Mesendoderm (in vitro differentiated cells): Measurements from ENCODE around the gene SPAG4.

Experiments
- DNase-seq: peaks from one replicate; pipeline ENCODE4 v3.0.0; 2013
- H2AK5ac ChIP-seq: 2 replicates; pipeline ENCODE4 v1.6.1; 2013; ENCODE audit warnings: low read length, inconsistent platforms
- H2BK120ac ChIP-seq: 2 replicates; pipeline ENCODE4 v1.6.1; 2013; ENCODE audit warnings: low read depth, mild to moderate bottlenecking, low read length, moderate library complexity, mixed read lengths
- H2BK15ac ChIP-seq: replicated peaks from 2 replicates; pipeline ENCODE4 v1.6.1; 2013; ENCODE audit warnings: low read depth, mild to moderate bottlenecking, moderate library complexity
- H2BK5ac ChIP-seq: 2 replicates; pipeline ENCODE4 v1.6.1; 2013; ENCODE audit warnings: low read length, inconsistent platforms
- H3K18ac ChIP-seq: 2 replicates; pipeline ENCODE4 v1.6.1; 2013; ENCODE audit warnings: mild to moderate bottlenecking, low read length, mixed read lengths
- H3K23ac ChIP-seq: one replicate; pipeline ENCODE4 v1.6.1; 2013; ENCODE audit warnings: low read length
- H3K27ac ChIP-seq: 2 replicates; pipeline ENCODE4 v1.5.1; 2013; ENCODE audit warnings: low read depth, mild to moderate bottlenecking, inconsistent platforms, low read length, moderate library complexity
- H3K27me3 ChIP-seq: 2 replicates; pipeline ENCODE4 v1.6.1; 2013; ENCODE audit warnings: low read length, control low read depth, mild to moderate bottlenecking, inconsistent platforms; ENCODE audit not compliant: insufficient read depth, poor library complexity
- H3K36me3 ChIP-seq: 2 replicates; pipeline ENCODE4 v1.6.1; 2013; ENCODE audit warnings: low read length, inconsistent platforms; ENCODE audit not compliant: control insufficient read depth, insufficient read depth
- H3K4ac ChIP-seq: one replicate; pipeline ENCODE4 v1.6.1; 2013; ENCODE audit warnings: low read depth, mild to moderate bottlenecking, low read length, moderate library complexity
- H3K4me1 ChIP-seq: 2 replicates; pipeline ENCODE4 v1.6.1; 2013; ENCODE audit warnings: low read depth, low read length, inconsistent platforms; ENCODE audit not compliant: control insufficient read depth
- H3K4me2 ChIP-seq: 2 replicates; pipeline ENCODE4 v1.6.1; 2013; ENCODE audit warnings: low read length
- H3K4me3 ChIP-seq: 2 replicates; pipeline ENCODE4 v1.5.1; 2013; ENCODE audit warnings: mild to moderate bottlenecking, low read length
- H3K56ac ChIP-seq: one replicate; pipeline ENCODE4 v1.6.1; 2013; ENCODE audit warnings: low read length
- H3K79me1 ChIP-seq: 2 replicates; pipeline ENCODE4 v1.6.1; 2013; ENCODE audit warnings: low read length, inconsistent platforms
- H3K79me2 ChIP-seq: 2 replicates; pipeline ENCODE4 v1.6.1; 2013; ENCODE audit warnings: mild to moderate bottlenecking, low read length; ENCODE audit not compliant: control insufficient read depth, insufficient read depth
- H3K9ac ChIP-seq: 2 replicates; pipeline ENCODE4 v1.6.1; 2013; ENCODE audit warnings: low read length, inconsistent platforms
- H4K5ac ChIP-seq: one replicate; pipeline ENCODE4 v1.6.1; 2013; ENCODE audit warnings: low read length
- H4K8ac ChIP-seq: one replicate; pipeline ENCODE4 v1.6.1; 2013; ENCODE audit warnings: low read depth, mild to moderate bottlenecking, control low read depth, low read length, moderate library complexity
- WGBS: extraction: QIAGEN DNeasy Blood & Tissue Kit; methylation state at CpG from one replicate; pipeline ENCODE4 v1.1.7; 2013; ENCODE audit warnings: low lambda C conversion rate, missing lambda C conversion rate; ENCODE audit not compliant: insufficient coverage; ENCODE audit errors: extremely low coverage; 5-methylcytosine and 5-hydroxymethylcytosine counted together

SPAG4 gene

GRCh38 chr20:35606127-35606526, 9.5 kb upstream of the SPAG4 start:
- Histone ChIP-seq H3K23ac (no peak overlapping the region), H2BK120ac (no peak overlapping the region), H4K8ac (no peak overlapping the region), H3K79me1 (no peaks in the 10 kb centered on the region), H3K18ac (no peak overlapping the region), H4K5ac (no peak overlapping the region), H3K4me1 (no peaks in the 10 kb centered on the region), H3K36me3 (no peaks in the 10 kb centered on the region), H3K4me2 (no peak overlapping the region), H2AK5ac (no peak overlapping the region), H2BK15ac (no peak overlapping the region), H3K27ac (no peak overlapping the region), H3K4ac (no peak overlapping the region), H3K56ac (no peak overlapping the region), H3K79me2 (no peaks in the 10 kb centered on the region), H2BK5ac (no peak overlapping the region), H3K27me3 (no peaks in the 10 kb centered on the region), H3K9ac (no peak overlapping the region), H3K4me3 (no peak overlapping the region)
- no peak for DNase-seq
- no CpG with 5 or more reads among the region's 4 CpGs for WGBS

DNA sequence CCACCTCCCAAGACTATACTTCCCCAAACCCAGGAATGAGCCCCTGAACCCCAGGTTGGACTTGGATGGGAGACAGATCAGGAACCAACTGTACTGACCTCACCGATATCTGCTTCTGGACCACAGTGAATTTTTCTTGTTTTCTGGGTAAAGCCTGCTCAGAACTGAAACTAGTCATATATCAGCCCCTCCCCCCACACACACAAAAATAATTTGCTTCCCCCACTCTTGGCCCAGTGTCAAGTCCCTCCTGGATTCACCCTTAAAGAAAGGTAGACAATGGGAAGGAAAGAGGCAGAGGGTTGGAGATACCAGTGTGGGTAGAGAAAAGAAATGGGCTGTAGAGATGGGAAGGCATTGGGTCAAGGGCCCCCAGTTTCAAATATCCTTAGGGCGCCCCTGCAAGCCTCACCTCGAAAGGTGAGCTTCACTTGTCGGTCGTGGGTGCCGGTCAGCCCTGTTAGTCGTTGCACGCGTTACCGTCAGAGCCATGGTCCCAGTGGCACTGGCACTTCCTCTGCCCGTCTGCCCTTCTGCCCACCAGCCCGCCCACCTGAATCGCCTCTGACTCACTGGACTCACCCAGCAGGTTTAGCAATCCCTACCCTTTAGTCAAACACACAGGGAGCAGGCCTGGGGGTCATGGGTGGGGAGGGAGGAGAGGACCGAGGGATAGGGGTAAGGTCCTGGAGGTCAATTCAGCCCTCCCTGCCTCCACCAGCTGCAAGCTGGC, 8.5 kb upstream of the SPAG4 start:
- Histone ChIP-seq H2AK5ac (no peak overlapping the region), H4K8ac (no peak overlapping the region), H3K56ac (no peak overlapping the region), H3K36me3 (no peaks in the 10 kb centered on the region), H3K9ac (no peak overlapping the region), H4K5ac (no peak overlapping the region), H3K4me1 (no peaks in the 10 kb centered on the region), H3K18ac (no peak overlapping the region), H3K79me1 (no peaks in the 10 kb centered on the region), H3K23ac (no peak overlapping the region), H2BK15ac (no peak overlapping the region), H3K79me2 (no peaks in the 10 kb centered on the region), H3K4me2 (no peak overlapping the region), H3K27me3 (no peaks in the 10 kb centered on the region), H2BK120ac (no peak overlapping the region), H3K4me3 (no peak overlapping the region), H3K27ac (no peak overlapping the region), H3K4ac (no peak overlapping the region), H2BK5ac (no peak overlapping the region)
- no peak for DNase-seq
- WGBS = no CpG with 5 or more reads among the region's 14 CpGs

DNA sequence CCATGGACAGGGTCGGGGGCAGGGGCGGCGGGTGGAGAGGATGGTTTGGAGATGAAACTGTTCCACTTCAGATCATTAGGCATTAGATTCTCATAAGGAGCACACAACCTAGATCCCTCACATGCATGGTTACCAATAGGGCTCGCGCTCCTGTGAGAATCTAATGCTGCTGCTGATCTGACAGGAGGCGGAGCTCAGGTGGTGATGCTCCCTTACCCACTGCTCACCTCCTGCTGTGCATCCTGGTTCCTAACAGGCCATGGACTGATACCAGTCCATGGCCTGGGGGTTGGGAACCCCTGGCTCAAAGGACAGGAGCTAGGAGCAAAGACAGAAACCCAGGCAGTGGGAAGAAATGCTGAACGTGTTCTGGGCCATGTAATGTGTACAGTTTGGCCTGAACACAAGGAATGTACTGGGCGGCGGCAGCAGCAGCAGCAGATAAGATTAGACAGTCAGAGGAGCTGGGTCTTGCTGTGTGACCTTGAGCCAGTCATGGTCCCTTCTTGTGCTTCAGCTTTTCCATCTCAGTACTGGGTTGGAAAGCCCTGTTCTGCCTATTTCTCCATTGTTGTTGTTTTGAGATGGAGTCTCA, 4.7 kb upstream of the SPAG4 start:
- Histone ChIP-seq H3K4me1 (no peaks in the 10 kb centered on the region), H3K9ac (no peak overlapping the region), H4K8ac (no peak overlapping the region), H3K27ac (no peak overlapping the region), H3K23ac (no peak overlapping the region), H3K79me2 (no peaks in the 10 kb centered on the region), H3K79me1 (no peaks in the 10 kb centered on the region), H2AK5ac (no peak overlapping the region), H3K4me2 (no peak overlapping the region), H2BK120ac (no peak overlapping the region), H3K4ac (no peak overlapping the region), H2BK15ac (no peak overlapping the region), H3K4me3 (no peak overlapping the region), H3K27me3 (no peaks in the 10 kb centered on the region), H4K5ac (no peak overlapping the region), H2BK5ac (no peak overlapping the region), H3K36me3 (no peaks in the 10 kb centered on the region), H3K18ac (no peak overlapping the region), H3K56ac (no peak overlapping the region)
- DNase-seq = no peak
- WGBS = no CpG with 5 or more reads among the region's 9 CpGs

GRCh38 chr20:35611482-35611881, 4.1 kb upstream of the SPAG4 start:
- Histone ChIP-seq H3K4me2 (no peak overlapping the region), H3K4me3 (no peak overlapping the region), H2BK120ac (no peak overlapping the region)

GRCh38 chr20:35616465-35617396, 1.1 kb downstream of the SPAG4 start:
- Histone ChIP-seq H3K18ac (peak overlapping the region; percentile 2), H3K27ac (no peak overlapping the region), H3K27me3 (no peaks in the 10 kb centered on the region), H3K4me1 (peaks cover 5% of the 10 kb centered on the region), H2BK120ac (no peak overlapping the region), H4K5ac (no peak overlapping the region), H3K4ac (no peak overlapping the region), H3K79me1 (no peaks in the 10 kb centered on the region), H3K9ac (peak overlapping the region; percentile 45), H3K4me2 (peak overlapping the region; percentile 35), H4K8ac (no peak overlapping the region), H2BK15ac (no peak overlapping the region), H3K56ac (peak overlapping the region; percentile 77), H3K4me3 (no peak overlapping the region), H2BK5ac (no peak overlapping the region), H2AK5ac (no peak overlapping the region), H3K23ac (no peak overlapping the region), H3K36me3 (peaks cover 3% of the 10 kb centered on the region), H3K79me2 (no peaks in the 10 kb centered on the region)
- no CpG with 5 or more reads among the region's 57 CpGs for WGBS
- DNase-seq = peak; percentile 86

More at GRCh38 chr20:35611482-35611881, 4.1 kb upstream of the SPAG4 start:
- no peak overlapping the region for H4K8ac ChIP-seq
- no peak overlapping the region for H3K56ac ChIP-seq
- H3K36me3 ChIP-seq = no peaks in the 10 kb centered on the region
- no peak overlapping the region for H3K9ac ChIP-seq
- H3K27ac ChIP-seq = no peak overlapping the region
- H3K79me2 ChIP-seq = no peaks in the 10 kb centered on the region
- no peaks in the 10 kb centered on the region for H3K27me3 ChIP-seq
- no peak overlapping the region for H4K5ac ChIP-seq
- no peaks in the 10 kb centered on the region for H3K79me1 ChIP-seq
- no peaks in the 10 kb centered on the region for H3K4me1 ChIP-seq
- H2AK5ac ChIP-seq = no peak overlapping the region
- H2BK5ac ChIP-seq = no peak overlapping the region
- no peak overlapping the region for H3K23ac ChIP-seq
- H2BK15ac ChIP-seq = no peak overlapping the region
- DNase-seq = no peak
- no CpG with 5 or more reads among the region's 2 CpGs for WGBS
- H3K18ac ChIP-seq = no peak overlapping the region
- H3K4ac ChIP-seq = no peak overlapping the region
